ENCODE results near the gene RAB6B.
"Not testable (repeated sequence)": the region's sequence is repeated elsewhere in the genome, so short reads cannot be mapped to it uniquely, and the experiment has no call there.

Gene RAB6B

GRCh38 chr3:133799794-133800585 lies 95.7 kb downstream of the RAB6B start:
- no peak for DNase-seq

- no peak for DNase-seq
These were observed 98.1 kb downstream of the RAB6B start for GRCh38 chr3:133797396-133798105.

GRCh38 chr3:133792171-133792763 lies 103.4 kb downstream of the RAB6B start:
- DNase-seq: no peak

- no peak for DNase-seq
These were observed 107.7 kb downstream of the RAB6B start for GRCh38 chr3:133788024-133788423.

- DNase-seq: no peak
These were observed 111.9 kb downstream of the RAB6B start for GRCh38 chr3:133783762-133784161.

GRCh38 chr3:133782454-133782853 lies 113.2 kb downstream of the RAB6B start:
- no peak for DNase-seq

GRCh38 chr3:133781570-133781969 lies 114.1 kb downstream of the RAB6B start:
- DNase-seq: no peak

GRCh38 chr3:133780756-133781155 lies 114.9 kb downstream of the RAB6B start:
- DNase-seq: not testable (repeated sequence)

GRCh38 chr3:133779626-133780203 lies 116.0 kb downstream of the RAB6B start:
- no peak for DNase-seq

- no peak for DNase-seq
These were observed 117.7 kb downstream of the RAB6B start for GRCh38 chr3:133777807-133778568.

GRCh38 chr3:133776794-133777438 lies 118.8 kb downstream of the RAB6B start:
- DNase-seq: no peak

- no peak for DNase-seq
These were observed 119.8 kb downstream of the RAB6B start for GRCh38 chr3:133775835-133776234.

GRCh38 chr3:133775309-133775708 lies 120.4 kb downstream of the RAB6B start:
- DNase-seq: no peak
